Neural cell (in vitro differentiated cells): Measurements from ENCODE around the gene COL6A2. TPM values are rescaled to one million over a fixed set of nuclear protein-coding genes. Genes with fewer than 3 reads are reported as not detected.

Source experiments
- H2AFZ ChIP-seq: fragments of 200-600, 300-800 bp; sonication (generic), shearing (Covaris generic); 2 replicates; pipeline ENCODE4 v1.6.0; 2014; ENCODE audit warnings: low read depth, mild to moderate bottlenecking, antibody characterized with exemption, low read length, moderate library complexity
- H3F3A ChIP-seq: fragments of 200-600 bp; shearing (Covaris generic); 2 replicates; pipeline ENCODE4 v1.6.1; 2016; ENCODE audit warnings: mild to moderate bottlenecking, moderate library complexity, mixed read lengths, antibody characterized with exemption, low read length; ENCODE audit not compliant: insufficient read depth, poor library complexity, severe bottlenecking
- H3K27ac ChIP-seq: fragments of 200-600, 300-800 bp; sonication (generic), shearing (Covaris generic); 2 replicates; pipeline ENCODE4 v1.5.1; 2014; ENCODE audit warnings: mild to moderate bottlenecking, low read length, moderate library complexity
- H3K27me3 ChIP-seq: fragments of 300-800, 200-600 bp; sonication (generic), shearing (Covaris generic); 2 replicates; pipeline ENCODE4 v1.6.0; 2014; ENCODE audit warnings: mild to moderate bottlenecking, low read depth, low read length, moderate library complexity; ENCODE audit not compliant: insufficient read depth
- H3K36me3 ChIP-seq: fragments of 300-800, 200-600 bp; sonication (generic), shearing (Covaris generic); 2 replicates; pipeline ENCODE4 v1.5.1; 2014; ENCODE audit warnings: mild to moderate bottlenecking, antibody characterized with exemption, low read length, moderate library complexity; ENCODE audit not compliant: insufficient read depth
- H3K4me2 ChIP-seq: fragments of 300-800, 200-600 bp; sonication (generic), shearing (Covaris generic); 2 replicates; pipeline ENCODE4 v1.6.0; 2014; ENCODE audit warnings: mild to moderate bottlenecking, low read length
- H3K4me3 ChIP-seq: fragments of 300-800, 200-600 bp; sonication (generic), shearing (Covaris generic); 2 replicates; pipeline ENCODE4 v1.5.1; 2014; ENCODE audit warnings: mild to moderate bottlenecking, low read length, moderate library complexity
- H3K79me2 ChIP-seq: fragments of 200-600 bp; shearing (Covaris generic); replicated peaks from 2 replicates; pipeline ENCODE4 v1.6.0; 2014; ENCODE audit warnings: mild to moderate bottlenecking, low read length, moderate library complexity; ENCODE audit not compliant: insufficient read depth
- H3K9ac ChIP-seq: fragments of 300-800, 200-600 bp; sonication (generic), shearing (Covaris generic); 2 replicates; pipeline ENCODE4 v1.6.1; 2016; ENCODE audit warnings: mild to moderate bottlenecking, low read length, mixed read lengths
- H3K9me2 ChIP-seq: fragments of 200-600 bp; shearing (Covaris generic); 2 replicates; pipeline ENCODE4 v1.6.1; 2016; ENCODE audit warnings: mild to moderate bottlenecking, low read length, mixed read lengths; ENCODE audit not compliant: insufficient read depth
- H3K9me3 ChIP-seq: fragments of 200-600, 300-800 bp; sonication (generic), shearing (Covaris generic); 2 replicates; pipeline ENCODE4 v1.6.1; 2016; ENCODE audit warnings: mild to moderate bottlenecking, mixed run types, low read length, moderate library complexity, mixed read lengths
- H4K20me1 ChIP-seq: fragments of 200-600 bp; shearing (Covaris generic); 2 replicates; pipeline ENCODE4 v1.6.1; 2016; ENCODE audit warnings: mild to moderate bottlenecking, mixed run types; ENCODE audit not compliant: insufficient read depth
- EP300 ChIP-seq: fragments of 450-650 bp; conservative IDR thresholded peaks from 2 replicates; pipeline ENCODE4 v1.6.1; 2014; ENCODE audit warnings: antibody characterized with exemption, mild to moderate bottlenecking, moderate library complexity; ENCODE audit not compliant: poor library complexity, severe bottlenecking
- EZH2 ChIP-seq: fragments of 200-600, 300-800 bp; shearing (Covaris generic), sonication (generic); IDR thresholded peaks from 2 replicates; pipeline ENCODE4 v1.6.1; 2014; ENCODE audit warnings: antibody characterized with exemption, low read length, borderline replicate concordance, mild to moderate bottlenecking; ENCODE audit not compliant: insufficient read depth, poor library complexity, severe bottlenecking
- MXI1 ChIP-seq: fragments of 450-650 bp; conservative IDR thresholded peaks from 2 replicates; pipeline ENCODE4 v1.6.1; 2014; ENCODE audit warnings: antibody characterized with exemption, mild to moderate bottlenecking; ENCODE audit not compliant: poor library complexity, severe bottlenecking
- POLR2AphosphoS5 ChIP-seq: IDR thresholded peaks from 2 replicates; pipeline ENCODE4 v1.6.1; 2012
- RAD21 ChIP-seq: fragments of 450-650 bp; conservative IDR thresholded peaks from 2 replicates; pipeline ENCODE4 v1.6.1; 2014; ENCODE audit warnings: antibody characterized with exemption, mild to moderate bottlenecking, moderate library complexity
- SMC3 ChIP-seq: fragments of 450-650 bp; conservative IDR thresholded peaks from 2 replicates; pipeline ENCODE4 v1.6.1; 2014; ENCODE audit warnings: antibody characterized with exemption, mild to moderate bottlenecking, moderate library complexity; ENCODE audit not compliant: poor library complexity
- TAF1 ChIP-seq: IDR thresholded peaks from 2 replicates; pipeline ENCODE4 v1.6.1; 2012; ENCODE audit warnings: low read depth
- polyA minus RNA-seq: library from RNA; depleted of rRNA, polyadenylated mRNA; stranded (reverse); fragments of >200 nt; gene quantifications from 2 replicates; pipeline ENCODE4 v1.2.3, GENCODE V29; 2014
- polyA plus RNA-seq: library from polyadenylated mRNA; depleted of rRNA; stranded (reverse); fragments of >200 nt; gene quantifications from 2 replicates; pipeline ENCODE4 v1.2.3, GENCODE V29; 2014
- TF ChIP-seq, protein P1 (sequence below): fragments of 450-650 bp; IDR thresholded peaks from 2 replicates; pipeline ENCODE4 v1.5.1; 2014; ENCODE audit warnings: antibody characterized with exemption, mild to moderate bottlenecking, moderate library complexity; ENCODE audit not compliant: poor library complexity, severe bottlenecking
- TF ChIP-seq, protein P2 (sequence below): IDR thresholded peaks from 2 replicates; pipeline ENCODE4 v1.6.1; 2012; ENCODE audit warnings: borderline replicate concordance

The COL6A2 gene
- polyA plus RNA-seq (not detected in 2 replicates), polyA minus RNA-seq (0.23 and 0.49 TPM in 2 replicates)

DNA sequence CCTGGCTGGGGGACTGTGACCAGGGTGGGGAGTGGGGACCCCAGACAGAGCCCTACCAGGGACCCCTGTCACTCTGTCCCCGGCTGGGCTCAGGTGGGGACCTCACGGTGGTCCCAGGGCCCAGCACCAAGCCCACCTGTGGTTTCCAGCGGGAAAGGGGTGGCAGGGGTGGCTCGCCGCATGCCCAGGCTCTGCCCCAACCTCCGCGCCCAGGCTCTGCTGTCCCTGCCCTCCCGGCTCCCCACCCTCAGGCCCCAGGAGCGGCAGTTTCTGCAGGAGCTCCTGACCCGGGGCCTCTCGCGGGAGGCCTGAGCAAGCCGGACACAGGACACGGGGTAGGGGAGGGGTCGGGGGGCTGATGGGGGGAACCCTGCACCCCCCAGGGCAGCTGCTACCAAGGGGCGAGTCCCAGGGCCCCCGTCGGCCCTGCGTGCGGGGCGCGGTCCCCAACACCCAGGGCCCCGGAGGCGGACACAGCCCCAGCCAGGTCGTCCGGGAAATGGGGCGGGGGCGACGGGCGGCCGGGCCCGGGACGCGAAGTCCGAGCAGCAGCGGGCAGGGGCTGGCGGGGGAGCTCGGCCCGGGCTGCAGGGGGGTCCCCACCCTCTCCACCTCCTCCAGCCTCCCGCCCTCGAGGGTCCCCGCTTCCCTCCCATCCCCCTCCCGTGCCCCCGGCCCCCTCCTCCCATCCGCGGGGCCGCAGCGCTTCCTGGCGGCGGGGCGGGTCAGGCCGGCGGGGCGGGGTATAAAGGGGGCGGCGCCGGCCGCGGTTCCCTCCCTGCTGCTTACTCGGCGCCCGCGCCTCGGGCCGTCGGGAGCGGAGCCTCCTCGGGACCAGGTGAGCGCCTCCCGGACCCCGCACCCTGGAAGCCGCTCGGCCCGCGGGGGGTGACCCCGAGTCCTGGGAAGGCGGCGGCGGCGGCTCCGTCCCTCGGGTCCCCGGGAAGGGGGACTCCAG lies at the start of gene COL6A2:
Gene COL6A2, plus strand, starts transcription at position 777 of the 958 bp plus-strand sequence.
- H3F3A ChIP-seq: no peaks in the 10 kb centered on the region
- no peaks in the 10 kb centered on the region for H3K9me2 ChIP-seq
- H3K27me3 ChIP-seq: peaks cover 37% of the 10 kb centered on the region
- no peak within 1 kb of the TSS for H3K4me2 ChIP-seq
- TF ChIP-seq EZH2 (no peak), RAD21 (no peak), EP300 (no peak), MXI1 (no peak)
- no peak within 1 kb of the TSS for H3K9ac ChIP-seq
- peak within 1 kb of the TSS; percentile 37 for H3K4me3 ChIP-seq
- H3K79me2 ChIP-seq: no peaks in the 10 kb centered on the region
- H4K20me1 ChIP-seq: no peaks in the 10 kb centered on the region
- H2AFZ ChIP-seq: no peak within 1 kb of the TSS
- no peak within 1 kb of the TSS for H3K27ac ChIP-seq
- no peaks in the 10 kb centered on the region for H3K36me3 ChIP-seq
- H3K9me3 ChIP-seq: peaks cover 8% of the 10 kb centered on the region

DNA sequence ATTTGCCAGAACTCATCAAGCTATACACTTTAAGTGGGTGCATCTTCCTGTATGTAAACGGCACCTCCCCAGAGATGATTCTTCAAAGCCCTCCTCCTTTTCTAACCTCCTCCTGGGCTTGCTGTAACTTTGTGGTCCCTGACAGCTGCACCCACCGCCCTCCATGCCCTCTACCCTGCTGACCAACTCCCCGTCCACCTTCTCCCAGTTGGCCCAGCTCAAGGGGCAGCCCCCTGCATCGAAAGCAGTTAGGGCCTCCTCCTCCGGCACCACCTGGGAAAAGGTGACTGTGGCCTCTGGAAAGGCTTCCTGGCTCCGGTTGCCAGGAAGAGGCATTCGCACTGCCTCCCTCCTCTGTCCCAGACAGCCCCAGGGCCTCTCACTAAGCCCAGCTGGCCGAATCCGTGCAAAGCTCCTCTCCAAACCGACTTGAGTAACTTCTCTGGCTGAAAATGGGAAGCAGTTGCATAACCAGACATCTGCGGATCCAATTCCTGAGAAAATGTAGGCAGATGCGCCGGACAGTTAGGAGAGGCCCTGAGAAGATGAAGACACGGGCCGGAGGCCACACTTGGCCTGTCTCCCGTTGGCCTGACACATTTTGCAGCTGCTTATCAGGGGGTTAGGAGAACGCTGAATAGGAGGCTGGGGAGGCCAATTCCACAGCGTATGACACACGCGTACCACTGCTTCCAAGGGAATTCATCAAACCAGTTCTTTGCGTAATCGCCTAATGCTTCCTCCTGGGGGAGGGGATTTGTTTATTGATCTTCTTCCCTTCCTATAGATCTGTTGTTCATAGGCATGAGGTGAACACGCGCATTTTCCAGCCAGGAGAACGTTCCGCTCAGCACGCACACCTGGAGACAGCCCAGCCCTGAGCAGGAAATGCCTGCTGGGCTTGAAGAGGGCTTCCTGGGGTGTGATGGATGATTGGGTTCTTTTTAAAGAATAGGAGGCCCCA lies 48.7 kb upstream of the COL6A2 start:
- H4K20me1 ChIP-seq: no peaks in the 10 kb centered on the region
- H3K4me3 ChIP-seq: no peak overlapping the region
- H3F3A ChIP-seq: no peaks in the 10 kb centered on the region
- TF ChIP-seq, protein P1, sequence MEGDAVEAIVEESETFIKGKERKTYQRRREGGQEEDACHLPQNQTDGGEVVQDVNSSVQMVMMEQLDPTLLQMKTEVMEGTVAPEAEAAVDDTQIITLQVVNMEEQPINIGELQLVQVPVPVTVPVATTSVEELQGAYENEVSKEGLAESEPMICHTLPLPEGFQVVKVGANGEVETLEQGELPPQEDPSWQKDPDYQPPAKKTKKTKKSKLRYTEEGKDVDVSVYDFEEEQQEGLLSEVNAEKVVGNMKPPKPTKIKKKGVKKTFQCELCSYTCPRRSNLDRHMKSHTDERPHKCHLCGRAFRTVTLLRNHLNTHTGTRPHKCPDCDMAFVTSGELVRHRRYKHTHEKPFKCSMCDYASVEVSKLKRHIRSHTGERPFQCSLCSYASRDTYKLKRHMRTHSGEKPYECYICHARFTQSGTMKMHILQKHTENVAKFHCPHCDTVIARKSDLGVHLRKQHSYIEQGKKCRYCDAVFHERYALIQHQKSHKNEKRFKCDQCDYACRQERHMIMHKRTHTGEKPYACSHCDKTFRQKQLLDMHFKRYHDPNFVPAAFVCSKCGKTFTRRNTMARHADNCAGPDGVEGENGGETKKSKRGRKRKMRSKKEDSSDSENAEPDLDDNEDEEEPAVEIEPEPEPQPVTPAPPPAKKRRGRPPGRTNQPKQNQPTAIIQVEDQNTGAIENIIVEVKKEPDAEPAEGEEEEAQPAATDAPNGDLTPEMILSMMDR: no peak
- TF ChIP-seq RAD21 (no peak), EP300 (no peak), TAF1 (no peak), POLR2AphosphoS5 (no peak), MXI1 (no peak), SMC3 (no peak), EZH2 (no peak)
- TF ChIP-seq, protein P2, sequence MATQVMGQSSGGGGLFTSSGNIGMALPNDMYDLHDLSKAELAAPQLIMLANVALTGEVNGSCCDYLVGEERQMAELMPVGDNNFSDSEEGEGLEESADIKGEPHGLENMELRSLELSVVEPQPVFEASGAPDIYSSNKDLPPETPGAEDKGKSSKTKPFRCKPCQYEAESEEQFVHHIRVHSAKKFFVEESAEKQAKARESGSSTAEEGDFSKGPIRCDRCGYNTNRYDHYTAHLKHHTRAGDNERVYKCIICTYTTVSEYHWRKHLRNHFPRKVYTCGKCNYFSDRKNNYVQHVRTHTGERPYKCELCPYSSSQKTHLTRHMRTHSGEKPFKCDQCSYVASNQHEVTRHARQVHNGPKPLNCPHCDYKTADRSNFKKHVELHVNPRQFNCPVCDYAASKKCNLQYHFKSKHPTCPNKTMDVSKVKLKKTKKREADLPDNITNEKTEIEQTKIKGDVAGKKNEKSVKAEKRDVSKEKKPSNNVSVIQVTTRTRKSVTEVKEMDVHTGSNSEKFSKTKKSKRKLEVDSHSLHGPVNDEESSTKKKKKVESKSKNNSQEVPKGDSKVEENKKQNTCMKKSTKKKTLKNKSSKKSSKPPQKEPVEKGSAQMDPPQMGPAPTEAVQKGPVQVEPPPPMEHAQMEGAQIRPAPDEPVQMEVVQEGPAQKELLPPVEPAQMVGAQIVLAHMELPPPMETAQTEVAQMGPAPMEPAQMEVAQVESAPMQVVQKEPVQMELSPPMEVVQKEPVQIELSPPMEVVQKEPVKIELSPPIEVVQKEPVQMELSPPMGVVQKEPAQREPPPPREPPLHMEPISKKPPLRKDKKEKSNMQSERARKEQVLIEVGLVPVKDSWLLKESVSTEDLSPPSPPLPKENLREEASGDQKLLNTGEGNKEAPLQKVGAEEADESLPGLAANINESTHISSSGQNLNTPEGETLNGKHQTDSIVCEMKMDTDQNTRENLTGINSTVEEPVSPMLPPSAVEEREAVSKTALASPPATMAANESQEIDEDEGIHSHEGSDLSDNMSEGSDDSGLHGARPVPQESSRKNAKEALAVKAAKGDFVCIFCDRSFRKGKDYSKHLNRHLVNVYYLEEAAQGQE: no peak
- H3K36me3 ChIP-seq: no peaks in the 10 kb centered on the region
- H3K4me2 ChIP-seq: no peak overlapping the region
- no peaks in the 10 kb centered on the region for H3K27me3 ChIP-seq
- H2AFZ ChIP-seq: no peak overlapping the region
- H3K79me2 ChIP-seq: no peaks in the 10 kb centered on the region
- H3K9ac ChIP-seq: no peak overlapping the region
- H3K9me2 ChIP-seq: no peaks in the 10 kb centered on the region
- H3K27ac ChIP-seq: no peak overlapping the region
- H3K9me3 ChIP-seq: no peaks in the 10 kb centered on the region
